GM10266 (cell line): ENCODE measurements around the gene NXPH2.

ENCODE experiments used
- DNase-seq: peaks from one replicate; pipeline ENCODE4 v3.0.0; 2012; ENCODE audit errors: extremely low spot score
- CTCF ChIP-seq: IDR thresholded peaks from 2 replicates; pipeline ENCODE4 v1.5.1; 2012; ENCODE audit warnings: mild to moderate bottlenecking, low read depth; ENCODE audit not compliant: control insufficient read depth, insufficient read depth; ENCODE audit errors: missing control alignments

The NXPH2 gene

GRCh38 chr2:138711812-138712211, 68.4 kb downstream of the NXPH2 start:
- DNase-seq, result no peak
- TF ChIP-seq CTCF, result no peak

- no peak for TF ChIP-seq CTCF
- no peak for DNase-seq
These were observed 71.4 kb downstream of the NXPH2 start for GRCh38 chr2:138708682-138709241.

GRCh38 chr2:138707392-138708074, 72.7 kb downstream of the NXPH2 start:
- no peak for TF ChIP-seq CTCF
- DNase-seq, result no peak

GRCh38 chr2:138703242-138703641, 76.9 kb downstream of the NXPH2 start:
- DNase-seq, result no peak
- no peak for TF ChIP-seq CTCF

- no peak for DNase-seq
- TF ChIP-seq CTCF, result no peak
These were observed 79.5 kb downstream of the NXPH2 start for GRCh38 chr2:138700716-138701115.

- no peak for DNase-seq
- no peak for TF ChIP-seq CTCF
These were observed 80.8 kb downstream of the NXPH2 start for GRCh38 chr2:138699421-138699820.

- TF ChIP-seq CTCF, result no peak
- DNase-seq, result no peak
These were observed 81.8 kb downstream of the NXPH2 start for GRCh38 chr2:138698428-138698827.
